Endothelial cell of umbilical vein (primary cell): ENCODE results near the gene TCF20. TPM values are rescaled to one million over a fixed set of nuclear protein-coding genes. Genes with fewer than 3 reads are reported as not detected.

Experiments
- BruUV-seq: library from RNA; stranded (reverse); fragments of 400-500 nt; replicated peaks from 2 replicates; lab custom pipeline; 2021; lab: Mats Ljungman, UMichigan
- CTCF ChIA-PET: fragments of 300-600, 350-600 bp; sonication (Branson Sonifier 250); formaldehyde crosslinking; loops from one replicate; lab custom pipeline; 2021; ENCODE audit warnings: antibody characterized with exemption, inconsistent platforms; lab: Charles Lee
- POLR2A ChIA-PET: fragments of 300-600, 350-600 bp; sonication (Branson Sonifier 250); formaldehyde crosslinking; loops from one replicate; lab custom pipeline; 2021; ENCODE audit warnings: antibody characterized with exemption, inconsistent platforms; lab: Charles Lee
- DNase-seq: peaks from one replicate; pipeline ENCODE4 v3.0.0-alpha.2; 2011; ENCODE audit warnings: low read depth, low spot score
- FAIRE-seq: peaks from 2 replicates; lab custom pipeline; 2011; peaks lifted over from hg19 to GRCh38; lab: Jason Lieb, UNC
- H2AFZ ChIP-seq: 2 replicates; pipeline ENCODE4 v1.6.0; 2012; ENCODE audit warnings: low read depth, low read length, control low read depth, inconsistent platforms
- H3K27ac ChIP-seq: 2 replicates; pipeline ENCODE4 v1.5.1; 2011; ENCODE audit warnings: low read depth, mild to moderate bottlenecking, control low read depth, low read length, moderate library complexity; ENCODE audit not compliant: insufficient read depth
- H3K27me3 ChIP-seq, 2 experiments: 2 replicates each; pipeline versions ENCODE4 v1.6.0 to v1.6.1; 2011; ENCODE audit warnings: low read length in 2 of 2, mixed read lengths in 1 of 2; ENCODE audit not compliant: control insufficient read depth in 2 of 2, insufficient read depth in 2 of 2
- H3K36me3 ChIP-seq, 2 experiments: 2 replicates in 1 of 2; 3 replicates in 1 of 2; pipeline ENCODE4 v1.5.1; 2011; ENCODE audit warnings: low read length in 2 of 2, mild to moderate bottlenecking in 1 of 2, moderate library complexity in 1 of 2; ENCODE audit not compliant: control insufficient read depth in 2 of 2, insufficient read depth in 2 of 2; ENCODE audit errors: extremely low read depth in 1 of 2
- H3K4me1 ChIP-seq: 3 replicates; pipeline ENCODE4 v1.5.1; 2011; ENCODE audit warnings: mild to moderate bottlenecking, low read length; ENCODE audit not compliant: control insufficient read depth, insufficient read depth; ENCODE audit errors: extremely low read depth
- H3K4me2 ChIP-seq: 2 replicates; pipeline ENCODE4 v1.6.1; 2011; ENCODE audit warnings: low read length, control low read depth, mixed read lengths; ENCODE audit not compliant: insufficient read depth
- H3K4me3 ChIP-seq, 3 experiments: fragments of 200-600 bp in 1 of 3; sonication (generic), shearing (Covaris generic) in 1 of 3; replicated peaks in 1 of 3; 2 replicates each; pipeline ENCODE4 v1.5.1; 2011 to 2016; ENCODE audit warnings: control low read depth in 3 of 3, low read length in 3 of 3, mild to moderate bottlenecking in 2 of 3, inconsistent platforms in 1 of 3, low read depth in 1 of 3, moderate library complexity in 1 of 3; ENCODE audit not compliant: insufficient read depth in 1 of 3
- H3K79me2 ChIP-seq: 2 replicates; pipeline ENCODE4 v1.6.0; 2012; ENCODE audit warnings: low read length, inconsistent platforms; ENCODE audit not compliant: control insufficient read depth, insufficient read depth
- H3K9ac ChIP-seq: replicated peaks from 2 replicates; pipeline ENCODE3; 2011; ENCODE audit warnings: low read length, control low read depth; ENCODE audit not compliant: insufficient read depth; ENCODE audit errors: extremely low read depth
- H3K9me1 ChIP-seq: replicated peaks from 3 replicates; pipeline ENCODE4 v1.6.0; 2011; ENCODE audit warnings: mild to moderate bottlenecking, low read length; ENCODE audit not compliant: control insufficient read depth, insufficient read depth; ENCODE audit errors: extremely low read depth
- H3K9me3 ChIP-seq: replicated peaks from 2 replicates; pipeline ENCODE4 v1.5.1; 2012; ENCODE audit warnings: low read length, inconsistent platforms; ENCODE audit not compliant: control insufficient read depth, insufficient read depth
- H4K20me1 ChIP-seq: replicated peaks from 2 replicates; pipeline ENCODE3; 2011; ENCODE audit warnings: mild to moderate bottlenecking, low read length; ENCODE audit not compliant: control insufficient read depth, insufficient read depth; ENCODE audit errors: extremely low read depth
- CTCF ChIP-seq, 2 donors: IDR thresholded peaks; 1 replicate in 1 of 2; 2 replicates in 1 of 2; pipeline ENCODE4 v1.5.1; 2011; ENCODE audit warnings: low read length in 2 of 2, mild to moderate bottlenecking in 2 of 2, moderate library complexity in 2 of 2, control low read depth in 1 of 2, inconsistent platforms in 1 of 2, low read depth in 1 of 2; ENCODE audit not compliant: insufficient read depth in 1 of 2; ENCODE audit errors: extremely low read depth in 1 of 2
- EZH2 ChIP-seq: IDR thresholded peaks from 2 replicates; pipeline ENCODE4 v1.6.1; 2012; ENCODE audit warnings: borderline replicate concordance, low read depth, mild to moderate bottlenecking, moderate library complexity, low read length, inconsistent platforms; ENCODE audit not compliant: severe bottlenecking
- FOS ChIP-seq: IDR thresholded peaks from 2 replicates; pipeline ENCODE4 v1.6.1; 2011; ENCODE audit warnings: mild to moderate bottlenecking, low read length, moderate library complexity, borderline replicate concordance; ENCODE audit not compliant: insufficient read depth
- GATA2 ChIP-seq: IDR thresholded peaks from 2 replicates; pipeline ENCODE4 v1.7.0; 2011; ENCODE audit warnings: low read depth, mild to moderate bottlenecking, moderate library complexity, mixed read lengths, low read length; ENCODE audit not compliant: insufficient read length, insufficient read depth
- JUN ChIP-seq: IDR thresholded peaks from 2 replicates; pipeline ENCODE4 v1.6.1; 2011; ENCODE audit warnings: borderline replicate concordance, low read depth; ENCODE audit not compliant: insufficient read length, insufficient read depth
- MAX ChIP-seq: IDR thresholded peaks from 2 replicates; pipeline ENCODE4 v1.6.1; 2011; ENCODE audit not compliant: insufficient read depth, insufficient read length
- MYC ChIP-seq: IDR thresholded peaks from one replicate; pipeline ENCODE4 v1.6.1; 2011; ENCODE audit warnings: mild to moderate bottlenecking, low read depth, low read length
- POLR2A ChIP-seq: IDR thresholded peaks from 2 replicates; pipeline ENCODE4 v1.6.1; 2012; ENCODE audit warnings: low read depth, mild to moderate bottlenecking, control low read depth, low read length
- POLR2AphosphoS5 ChIP-seq: IDR thresholded peaks from 2 replicates; pipeline ENCODE4 v1.6.1; 2012; ENCODE audit warnings: low read depth, mild to moderate bottlenecking, control low read depth, low read length, moderate library complexity; ENCODE audit not compliant: insufficient read depth
- dilution Hi-C: fragments of 300-500 bp; cut with MboI; formaldehyde crosslinking; loops from one replicate; pipeline ENCODE4 v1.15.0; 2019; ENCODE audit warnings: low sequenced_read_pairs; ENCODE audit not compliant: extremely low pct_ligation_motif_present
- intact Hi-C: fragments of 100-400 bp; cut with micrococcal nuclease; formaldehyde crosslinking; loops from one replicate; pipeline ENCODE4 v1.10.0; 2022
- polyA plus RNA-seq, 4 experiments: library from polyadenylated mRNA; depleted of rRNA in 3 of 4; stranded (reverse) in 3 of 4; unstranded in 1 of 4; fragments of >200 nt; gene quantifications; 2 replicates each; pipeline versions ENCODE4 v1.2.1 to v1.2.3, GENCODE V29; 2011 to 2012; ENCODE audit warnings: missing spikeins in 1 of 4
- total RNA-seq: library from RNA; stranded (reverse); gene quantifications from 2 replicates; pipeline ENCODE4 v1.2.3, GENCODE V29; 2021

TCF20 gene
- total and polyA plus RNA-seq, 2 donors (not counting 3 experiments of a cell fraction or from before 2014, with no cell fraction given), result 11.2 to 36.7 TPM

GRCh38 chr22:42297778-42298177 is 27.3 kb upstream of the TCF20 start:
- TF ChIP-seq FOS, result no peak
- TF ChIP-seq MYC, result no peak
- TF ChIP-seq POLR2AphosphoS5, result no peak
- TF ChIP-seq JUN, result no peak
- TF ChIP-seq GATA2, result no peak
- no peak for TF ChIP-seq POLR2A
- no peak for TF ChIP-seq EZH2
- TF ChIP-seq MAX, result no peak
- no peak for TF ChIP-seq CTCF (IDR thresholded peaks at IDR 0.05; ENCODE audit: extremely low read depth in 1 of 2, insufficient read depth in 1 of 2, low read depth in 1 of 2, low read length in 2 of 2)
- no TSS peak for BruUV-seq
- dilution Hi-C loops (no loop called here), intact Hi-C loops (no loop called here)
- Histone ChIP-seq H3K4me1 (no peaks in the 10 kb centered on the region), H3K4me2 (no peak overlapping the region), H3K36me3 (no peaks in the 10 kb centered on the region), H3K27ac (no peak overlapping the region), H3K4me3 (no peak overlapping the region), H3K9me3 (no peaks in the 10 kb centered on the region), H4K20me1 (no peaks in the 10 kb centered on the region), H3K79me2 (no peaks in the 10 kb centered on the region), H3K9me1 (no peaks in the 10 kb centered on the region), H2AFZ (no peak overlapping the region), H3K9ac (no peak overlapping the region), H3K27me3 (no peaks in the 10 kb centered on the region)
- DNase-seq (no peak), FAIRE-seq (no peak)
- ChIA-PET CTCF (interaction anchor here (0.7 to 1.2 kb wide), 3 partner anchors 29 to 146 kb away, joined by 3 to 4 read pairs (median 3); no protein-coding TSS in a partner anchor), POLR2A (no interaction called here)
